HepG2 (cell line): ENCODE measurements around the gene ACADVL. TPM values are rescaled to one million over a fixed set of nuclear protein-coding genes. Genes with fewer than 3 reads are reported as not detected.

ENCODE experiments used
- BRCA1 ChIP-seq: sonication (generic); formaldehyde crosslinking; IDR thresholded peaks from 2 replicates; pipeline ENCODE4 v1.4.0; 2020; ENCODE audit warnings: missing genetic modification reagents
- CBX1 ChIP-seq: IDR thresholded peaks from one replicate; pipeline ENCODE4 v1.6.1; 2016; ENCODE audit warnings: antibody characterized with exemption, low read depth
- DR1 ChIP-seq: sonication (generic); formaldehyde crosslinking; IDR thresholded peaks from 2 replicates; pipeline ENCODE4 v1.8.0; 2021; ENCODE audit warnings: mild to moderate bottlenecking, missing genetic modification reagents, inconsistent platforms
- DZIP1 ChIP-seq: sonication (generic); formaldehyde crosslinking; IDR thresholded peaks from 2 replicates; pipeline ENCODE4 v1.5.0; 2020; ENCODE audit warnings: mild to moderate bottlenecking, missing genetic modification reagents
- FOXK1 ChIP-seq: sonication (generic); formaldehyde crosslinking; IDR thresholded peaks from 2 replicates; pipeline ENCODE4 v1.4.0; 2020; ENCODE audit warnings: low read depth, missing genetic modification reagents, borderline replicate concordance
- GFI1 ChIP-seq: sonication (generic); formaldehyde crosslinking; IDR thresholded peaks from 2 replicates; pipeline ENCODE4 v1.5.0; 2020; ENCODE audit warnings: missing genetic modification reagents, mild to moderate bottlenecking, borderline replicate concordance
- JDP2 ChIP-seq: sonication (generic); formaldehyde crosslinking; IDR thresholded peaks from 2 replicates; pipeline ENCODE4 v1.8.1; 2022; ENCODE audit warnings: missing genetic modification reagents, borderline replicate concordance
- MAX ChIP-seq: IDR thresholded peaks from 2 replicates; pipeline ENCODE4 v1.6.1; 2012; ENCODE audit warnings: inconsistent platforms
- MLX ChIP-seq: IDR thresholded peaks from 2 replicates; pipeline ENCODE4 v1.6.1; 2016
- NBN ChIP-seq: fragments of 450-650 bp; conservative IDR thresholded peaks from 2 replicates; pipeline ENCODE4 v1.6.1; 2017
- NFATC3 ChIP-seq: sonication (generic); formaldehyde crosslinking; IDR thresholded peaks from 2 replicates; pipeline ENCODE4 v1.5.1; 2020; ENCODE audit warnings: mild to moderate bottlenecking, missing genetic modification reagents
- NRL ChIP-seq: sonication (generic); formaldehyde crosslinking; IDR thresholded peaks from 2 replicates; pipeline ENCODE4 v1.5.0; 2020; ENCODE audit warnings: missing genetic modification reagents, mild to moderate bottlenecking, moderate library complexity, borderline replicate concordance
- PLSCR1 ChIP-seq: sonication (generic); formaldehyde crosslinking; IDR thresholded peaks from 2 replicates; pipeline ENCODE4 v1.5.0; 2020; ENCODE audit warnings: missing genetic modification reagents, mild to moderate bottlenecking, borderline replicate concordance
- SMAD1 ChIP-seq: sonication (generic); formaldehyde crosslinking; IDR thresholded peaks from 2 replicates; pipeline ENCODE4 v1.4.0; 2020; ENCODE audit warnings: missing genetic modification reagents, low read depth, mild to moderate bottlenecking, borderline replicate concordance
- TAF1 ChIP-seq: sonication (generic); formaldehyde crosslinking; IDR thresholded peaks from 2 replicates; pipeline ENCODE4 v1.4.0; 2020; ENCODE audit warnings: missing genetic modification reagents
- TCF7L2 ChIP-seq: IDR thresholded peaks from 2 replicates; pipeline ENCODE4 v1.6.1; 2011; ENCODE audit warnings: mild to moderate bottlenecking, low read depth, low read length, moderate library complexity
- TEAD2 ChIP-seq: sonication (generic); formaldehyde crosslinking; IDR thresholded peaks from 2 replicates; pipeline ENCODE4 v1.9.0; 2021; ENCODE audit warnings: missing genetic modification reagents
- ZNF274 ChIP-seq: sonication (generic); formaldehyde crosslinking; IDR thresholded peaks from 2 replicates; pipeline ENCODE4 v1.5.1; 2020; ENCODE audit warnings: mild to moderate bottlenecking, missing genetic modification reagents
- ZNF317 ChIP-seq: sonication (generic); formaldehyde crosslinking; IDR thresholded peaks from 2 replicates; pipeline ENCODE4 v1.5.0; 2020; ENCODE audit warnings: mild to moderate bottlenecking, missing genetic modification reagents
- ZNF510 ChIP-seq: sonication (generic); formaldehyde crosslinking; IDR thresholded peaks from 2 replicates; pipeline ENCODE4 v1.4.0; 2020; ENCODE audit warnings: low read depth, mild to moderate bottlenecking, missing genetic modification reagents
- ZNF652 ChIP-seq: IDR thresholded peaks from 2 replicates; pipeline ENCODE4 v1.6.1; 2016; ENCODE audit warnings: low read depth, borderline replicate concordance
- ZNF691 ChIP-seq: sonication (generic); formaldehyde crosslinking; IDR thresholded peaks from 2 replicates; pipeline ENCODE4 v1.4.0; 2020; ENCODE audit warnings: missing genetic modification reagents, low read depth, mild to moderate bottlenecking, borderline replicate concordance
- ZUFSP ChIP-seq: sonication (generic); formaldehyde crosslinking; IDR thresholded peaks from 2 replicates; pipeline ENCODE4 v1.9.0; 2021; ENCODE audit warnings: missing genetic modification reagents, mild to moderate bottlenecking, borderline replicate concordance
- polyA plus RNA-seq, 8 experiments: library from polyadenylated mRNA; depleted of rRNA in 3 of 8; stranded (reverse) in 7 of 8; unstranded in 1 of 8; fragments of >200 nt; fragmentation: Illumina TruSeq in 4 of 8; extraction: Trizol in 4 of 8; gene quantifications; 2 replicates each; pipeline versions ENCODE4 v1.2.1 to v1.2.3, GENCODE V29; 2011 to 2016; ENCODE audit warnings: low read depth in 4 of 8, missing spikeins in 1 of 8, mixed read lengths in 1 of 8; ENCODE audit not compliant: insufficient read depth in 1 of 8
- total RNA-seq, 5 experiments: library from RNA; depleted of rRNA; stranded (reverse); fragments of >200 nt; fragmentation: Illumina TruSeq; extraction: Trizol; gene quantifications; 2 replicates each; pipeline ENCODE4 v1.2.3, GENCODE V29; 2016; ENCODE audit warnings: low read depth in 1 of 5

ACADVL gene
- total and polyA plus RNA-seq, 2 of the 13 experiments (the other 11 are each of a cell fraction or from before 2014, with no cell fraction given) = 219 to 412 TPM

GRCh38 chr17:7252176-7253043, 32.7 kb downstream of the ACADVL start, which contains the start of gene ELP5 (continued):
- TF ChIP-seq JDP2 (no peak), PLSCR1 (no peak), NBN (no peak), BRCA1 (CRISPR knock-in tag) (no peak), ZNF652 (no peak), ZUFSP (CRISPR knock-in tag) (no peak), ZNF274 (CRISPR knock-in tag) (peak; percentile 39; the same call in 1 of the 2 replicates), NFATC3 (no peak), SMAD1 (CRISPR knock-in tag) (no peak), TEAD2 (CRISPR knock-in tag) (no peak), ZNF510 (no peak), TCF7L2 (no peak), CBX1 (peak; percentile 53), ZNF691 (CRISPR knock-in tag) (peak; percentile 96; the same call in 1 of the 2 replicates), TAF1 (CRISPR knock-in tag) (peak; percentile 55), MLX (CRISPR knock-in tag) (no peak; the same call in 1 of the 2 replicates), MAX (peak; percentile 93), NRL (CRISPR knock-in tag) (peak; percentile 89; the same call in 1 of the 2 replicates), ZNF317 (CRISPR knock-in tag) (peak; percentile 75), FOXK1 (CRISPR knock-in tag) (0 out of 2 replicates have a peak, but pooled peaks have one; percentile 1), DZIP1 (peak; percentile 90), DR1 (CRISPR knock-in tag) (peak; percentile 73), GFI1 (CRISPR knock-in tag) (peak; percentile 40; the same call in 1 of the 2 replicates)
